Right cardiac atrium (tissue), 5 donors: ENCODE results near the gene LRP1B. TPM values are rescaled to one million over a fixed set of nuclear protein-coding genes. Genes with fewer than 3 reads are reported as not detected.
"Not testable (repeated sequence)": the region's sequence is repeated elsewhere in the genome, so short reads cannot be mapped to it uniquely, and the experiment has no call there.

Source experiments
- ATAC-seq, 2 donors: fragments of 200-7000 bp; cut with Tn5 transposase; one replicate each; pipeline versions ENCODE4 v1.8.0 to v1.9.1; 2020; ENCODE audit warnings: moderate library complexity in 2 of 2, mild to moderate bottlenecking in 1 of 2
- DNase-seq, 3 donors: peaks; one replicate each; pipeline ENCODE4 v3.0.0-alpha.2; 2020
- H3K27ac ChIP-seq: one replicate; pipeline ENCODE4 v1.5.1; 2013; ENCODE audit warnings: mild to moderate bottlenecking, low read length, control low read depth, moderate library complexity
- H3K27me3 ChIP-seq: one replicate; pipeline ENCODE4 v1.6.1; 2013; ENCODE audit not compliant: control insufficient read depth, insufficient read depth
- H3K4me1 ChIP-seq: one replicate; pipeline ENCODE4 v1.6.1; 2013; ENCODE audit warnings: low read length; ENCODE audit not compliant: control insufficient read depth, insufficient read depth
- H3K4me3 ChIP-seq: one replicate; pipeline ENCODE4 v1.5.1; 2013; ENCODE audit warnings: low read length, control low read depth
- H3K9me3 ChIP-seq: one replicate; pipeline ENCODE4 v1.6.1; 2013; ENCODE audit warnings: low read length; ENCODE audit not compliant: control insufficient read depth
- WGBS: extraction: QIAGEN DNeasy Blood & Tissue Kit; methylation state at CpG from one replicate; pipeline ENCODE4 v1.1.7; 2013; 5-methylcytosine and 5-hydroxymethylcytosine counted together
- intact Hi-C, 4 donors: fragments of 100-400 bp; cut with DNase I; formaldehyde crosslinking; loops; one replicate each; pipeline versions ENCODE4 v1.11.0 to v1.14.0; 2022 to 2023
- polyA plus RNA-seq: library from polyadenylated mRNA; stranded (reverse); fragments of 200-250 nt; gene quantifications from one replicate; pipeline ENCODE4 v1.2.3, GENCODE V29; 2013
- total RNA-seq, 4 donors: library from RNA; stranded (reverse); fragmentation: NEBNext Ultra II Directional; extraction: Animal tissue kit (Norgen Biotek cat#: 25700); gene quantifications; one replicate each; pipeline ENCODE4 v1.2.1, GENCODE V29; 2021
- donor health status: healthy with polysubstance abuse.
- donor health status: DM: no; HTN: yes; CAD: no.
- donor health status: DM: no; HTN: no; CAD: no.
- donor health status: DM: no; HTN: yes; CAD: no; lungs with severe emphysema.
- donor health status: DM: yes; HTN: yes; CAD: no.

The LRP1B gene
- total and polyA plus RNA-seq, 5 donors: 0.21 to 1.8 (median 0.34) TPM

DNA sequence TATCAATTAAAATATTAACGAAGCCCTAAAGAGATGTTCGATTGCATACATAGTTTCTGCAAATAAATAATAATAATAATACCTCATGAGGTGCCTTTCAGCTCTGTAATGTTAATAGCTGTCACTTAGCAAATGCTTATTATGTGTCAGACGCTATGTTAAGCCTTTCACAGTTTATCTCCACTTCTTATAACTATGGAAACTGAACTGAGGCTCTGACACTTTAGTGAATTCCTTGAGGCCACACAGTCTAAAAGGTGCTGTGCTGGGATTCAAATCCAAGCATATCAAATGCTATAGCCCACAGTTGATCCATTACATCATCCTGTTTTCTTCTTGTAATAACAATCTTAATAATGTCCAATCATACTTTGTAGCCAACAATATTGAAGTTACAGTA is 1779.1 kb downstream of the LRP1B start:
- Histone ChIP-seq H3K9me3 (no peaks in the 10 kb centered on the region), H3K27me3 (no peaks in the 10 kb centered on the region), H3K4me1 (no peaks in the 10 kb centered on the region), H3K27ac (no peak overlapping the region), H3K4me3 (no peak overlapping the region)
- no peak for DNase-seq
- ATAC-seq: no peak
- WGBS: 65% methylated on average over 3 of the region's 3 CpGs
- intact Hi-C loops: no loop called here

DNA sequence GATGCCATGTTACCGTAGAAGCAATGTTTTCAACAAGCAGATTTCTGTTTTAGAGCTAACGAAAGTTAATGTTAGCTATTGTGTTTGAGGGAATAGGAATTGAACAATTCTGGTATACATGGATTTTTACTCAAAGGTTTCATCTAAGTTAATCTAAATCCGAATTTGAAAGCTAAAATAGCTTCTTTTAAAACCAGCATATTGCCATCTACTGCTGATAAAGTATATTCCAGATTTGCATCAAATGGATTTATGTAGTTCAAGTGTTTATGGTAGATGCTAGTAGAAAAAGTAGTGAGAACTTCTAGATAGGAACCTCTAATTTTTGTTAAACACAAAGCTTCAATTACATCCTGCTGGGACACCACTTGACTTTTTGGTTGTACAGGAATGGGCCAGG is 1781.1 kb downstream of the LRP1B start:
- Histone ChIP-seq H3K4me1 (no peaks in the 10 kb centered on the region), H3K27ac (no peak overlapping the region), H3K27me3 (no peaks in the 10 kb centered on the region), H3K4me3 (no peak overlapping the region), H3K9me3 (no peaks in the 10 kb centered on the region)
- DNase-seq (no peak), ATAC-seq (no peak)
- WGBS: 69% methylated on average over 3 of the region's 3 CpGs
- intact Hi-C loops: no loop called here

DNA sequence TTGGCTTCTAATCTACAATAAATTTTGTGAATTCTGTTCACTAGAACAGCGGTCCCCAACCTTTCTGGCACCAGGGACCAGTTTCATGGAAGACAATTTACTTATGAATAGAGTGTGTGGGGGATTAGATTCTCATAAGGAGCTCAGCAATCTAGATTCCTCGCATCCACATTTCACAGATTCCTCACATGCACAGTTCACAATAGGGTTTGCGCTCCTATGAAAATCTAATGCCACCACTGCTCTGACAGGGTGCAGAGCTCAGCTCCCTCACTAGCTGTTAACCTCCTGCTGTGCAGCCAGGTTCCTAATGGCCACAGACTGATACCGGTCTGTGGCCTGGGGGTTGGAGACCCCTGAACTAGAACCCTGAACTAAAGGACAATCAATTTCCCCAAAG is 1782.0 kb downstream of the LRP1B start:
- intact Hi-C loops: no loop called here
- 68% methylated on average over 4 of the region's 4 CpGs for WGBS
- no peak overlapping the region for H3K27ac ChIP-seq
- H3K4me1 ChIP-seq: no peaks in the 10 kb centered on the region
- H3K4me3 ChIP-seq: no peak overlapping the region
- no peaks in the 10 kb centered on the region for H3K27me3 ChIP-seq
- H3K9me3 ChIP-seq: no peaks in the 10 kb centered on the region
- no peak for ATAC-seq
- DNase-seq: no peak

DNA sequence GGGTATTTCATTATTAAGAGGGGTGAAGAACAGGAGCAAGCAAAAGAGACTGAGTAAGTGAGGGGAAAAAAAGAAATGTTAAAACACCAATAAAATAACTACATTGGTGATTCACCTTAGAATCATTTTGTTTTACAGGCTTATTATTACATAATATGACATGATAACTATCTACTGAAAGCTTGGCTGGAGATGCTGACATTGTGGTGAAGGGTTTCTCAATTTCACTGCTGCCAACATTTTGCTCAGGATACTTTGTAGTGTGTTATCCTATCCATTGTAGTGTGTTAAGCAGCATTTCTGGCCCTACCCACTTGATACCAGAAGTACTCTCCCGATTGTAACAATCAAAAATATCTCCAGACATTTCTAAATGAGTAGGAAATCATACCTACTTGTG is 1786.0 kb downstream of the LRP1B start:
- H3K27me3 ChIP-seq: no peaks in the 10 kb centered on the region
- 37% methylated on average over 1 of the region's 1 CpG for WGBS
- H3K4me1 ChIP-seq: no peaks in the 10 kb centered on the region
- DNase-seq: no peak
- no peak for ATAC-seq
- H3K4me3 ChIP-seq: no peak overlapping the region
- H3K27ac ChIP-seq: no peak overlapping the region
- intact Hi-C loops: no loop called here
- no peaks in the 10 kb centered on the region for H3K9me3 ChIP-seq

DNA sequence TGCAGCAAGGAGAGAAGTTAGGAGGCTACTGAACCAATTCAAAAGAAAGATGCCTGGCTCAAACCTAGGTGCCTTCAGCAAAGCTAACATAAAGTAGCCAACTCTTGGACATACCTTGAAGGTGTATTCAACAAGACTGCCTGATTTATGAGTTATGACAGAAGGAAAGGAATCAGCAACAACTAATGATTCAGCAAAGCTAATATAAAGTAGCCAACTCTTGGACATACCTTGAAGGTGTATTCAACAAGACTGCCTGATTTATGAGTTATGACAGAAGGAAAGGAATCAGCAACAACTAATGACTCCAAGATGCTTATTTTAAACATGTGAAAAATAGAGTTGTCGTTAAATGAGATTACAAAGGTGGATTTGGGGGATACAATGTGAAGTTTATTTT is 1786.5 kb downstream of the LRP1B start:
- H3K27ac ChIP-seq, ATAC-seq, H3K4me1 ChIP-seq, intact Hi-C loops, H3K9me3 ChIP-seq, H3K4me3 ChIP-seq, H3K27me3 ChIP-seq, DNase-seq: not testable (repeated sequence)
- 87% methylated on average over 1 of the region's 1 CpG for WGBS

DNA sequence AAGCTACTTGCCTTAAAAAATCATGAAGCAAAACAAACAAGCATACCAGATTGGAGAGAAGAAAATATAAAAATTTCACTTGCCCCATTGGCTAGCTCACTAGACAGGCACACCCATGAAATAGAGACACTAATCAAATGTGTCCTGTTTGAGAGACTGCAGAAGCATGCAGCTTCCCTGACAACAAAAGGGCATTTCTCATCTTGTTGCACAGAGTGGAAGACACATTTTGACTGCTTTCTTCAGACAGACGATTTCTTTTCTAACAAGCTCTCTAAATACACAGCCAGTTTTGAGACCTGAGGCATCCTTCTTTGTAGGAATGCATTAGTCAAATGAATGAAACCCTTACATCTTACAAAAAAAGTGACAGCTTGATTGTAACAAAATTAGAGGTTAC is 1792.0 kb downstream of the LRP1B start:
- no peaks in the 10 kb centered on the region for H3K4me1 ChIP-seq
- no peaks in the 10 kb centered on the region for H3K9me3 ChIP-seq
- ATAC-seq (no peak), DNase-seq (no peak)
- intact Hi-C loops: no loop called here
- no peak overlapping the region for H3K27ac ChIP-seq
- H3K4me3 ChIP-seq: no peak overlapping the region
- WGBS: 30% methylated on average over 1 of the region's 1 CpG
- no peaks in the 10 kb centered on the region for H3K27me3 ChIP-seq

DNA sequence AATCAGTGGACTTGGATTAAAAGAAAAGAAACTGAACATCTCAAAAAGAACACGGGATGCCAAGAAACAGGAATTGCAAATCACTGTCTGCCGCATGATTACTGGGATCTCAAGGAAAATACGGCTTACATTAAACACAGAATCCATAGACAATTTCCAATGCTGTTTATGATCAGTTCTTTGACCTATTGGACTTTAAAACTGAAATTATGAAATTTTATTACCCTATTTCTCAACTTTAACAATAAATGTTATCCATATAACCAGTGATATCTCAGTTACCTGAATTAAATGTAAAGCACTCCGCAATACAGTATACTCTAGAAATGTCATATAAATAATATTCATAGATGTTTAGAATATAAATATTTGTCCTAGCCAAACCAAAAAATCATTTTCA is 1793.8 kb downstream of the LRP1B start:
- Histone ChIP-seq H3K27ac (no peak overlapping the region), H3K27me3 (no peaks in the 10 kb centered on the region), H3K9me3 (no peaks in the 10 kb centered on the region), H3K4me1 (no peaks in the 10 kb centered on the region), H3K4me3 (no peak overlapping the region)
- no peak for ATAC-seq
- intact Hi-C loops: no loop called here
- 89% methylated on average over 4 of the region's 4 CpGs for WGBS
- DNase-seq: no peak

DNA sequence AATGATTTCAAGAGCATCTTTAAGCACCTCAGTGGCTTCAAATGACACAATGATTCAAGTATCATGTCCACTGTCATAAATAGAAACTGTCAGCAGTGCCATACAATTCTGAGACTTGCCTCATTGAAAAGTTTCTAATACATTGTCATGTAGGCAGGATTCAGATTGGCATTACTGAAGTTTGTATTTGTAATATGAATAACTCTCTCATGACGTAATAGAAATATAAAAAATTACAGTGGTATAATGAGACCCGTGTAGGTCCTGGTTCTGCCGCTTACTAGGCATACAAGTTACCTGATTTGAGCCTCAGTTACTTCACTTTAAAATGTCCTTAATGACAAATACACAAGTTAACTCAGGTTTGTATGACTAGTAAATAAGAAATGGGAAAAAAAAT is 1814.5 kb downstream of the LRP1B start:
- H3K9me3 ChIP-seq: no peaks in the 10 kb centered on the region
- intact Hi-C loops: no loop called here
- 87% methylated on average over 3 of the region's 3 CpGs for WGBS
- H3K4me3 ChIP-seq: no peak overlapping the region
- no peaks in the 10 kb centered on the region for H3K27me3 ChIP-seq
- no peak for DNase-seq
- no peaks in the 10 kb centered on the region for H3K4me1 ChIP-seq
- ATAC-seq: no peak
- no peak overlapping the region for H3K27ac ChIP-seq

DNA sequence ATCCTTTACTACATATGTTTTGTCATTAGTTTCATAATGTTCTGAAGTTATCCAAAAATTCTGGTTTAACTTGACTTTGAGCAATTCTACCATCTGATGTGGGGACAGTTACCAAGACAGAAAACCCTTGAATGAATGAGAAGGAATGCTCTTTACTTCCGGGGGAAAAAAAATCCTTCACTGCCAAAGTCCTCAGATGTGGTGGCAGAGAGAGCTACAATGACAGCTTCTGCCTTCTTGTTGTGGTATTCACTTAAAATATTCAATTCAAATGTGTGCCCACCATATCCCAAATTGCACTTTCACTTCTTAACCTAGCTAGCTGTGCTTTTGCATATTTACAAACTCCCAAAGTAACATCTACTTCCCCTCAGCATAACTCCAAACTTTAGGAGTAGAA is 1818.9 kb downstream of the LRP1B start:
- Histone ChIP-seq H3K4me3 (no peak overlapping the region), H3K4me1 (no peaks in the 10 kb centered on the region), H3K27ac (no peak overlapping the region), H3K9me3 (no peaks in the 10 kb centered on the region), H3K27me3 (no peaks in the 10 kb centered on the region)
- ATAC-seq (no peak), DNase-seq (no peak)
- intact Hi-C loops: no loop called here
- 49% methylated on average over 1 of the region's 1 CpG for WGBS

DNA sequence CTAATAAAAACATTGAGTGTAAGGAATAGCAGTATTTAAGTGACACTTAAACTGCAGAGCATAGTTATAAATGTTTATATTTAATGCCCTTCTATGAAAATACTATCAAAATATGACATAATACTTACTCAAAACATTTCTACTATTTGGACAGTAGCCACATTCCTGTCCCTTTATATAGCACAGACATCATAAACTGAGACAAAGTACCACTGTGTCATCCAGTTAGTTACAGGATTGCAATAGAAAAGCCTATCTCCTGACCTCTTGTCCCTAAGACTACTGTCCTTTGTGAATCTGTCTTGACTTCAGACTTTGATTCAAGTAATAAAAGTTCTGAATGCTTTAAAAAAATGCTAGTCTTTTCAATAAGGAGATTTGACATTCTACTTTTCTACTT is 1822.1 kb downstream of the LRP1B start:
- intact Hi-C loops: no loop called here
- H3K9me3 ChIP-seq: no peaks in the 10 kb centered on the region
- no peak overlapping the region for H3K4me3 ChIP-seq
- ATAC-seq: no peak
- no peaks in the 10 kb centered on the region for H3K27me3 ChIP-seq
- no peaks in the 10 kb centered on the region for H3K4me1 ChIP-seq
- no peak for DNase-seq
- H3K27ac ChIP-seq: no peak overlapping the region

DNA sequence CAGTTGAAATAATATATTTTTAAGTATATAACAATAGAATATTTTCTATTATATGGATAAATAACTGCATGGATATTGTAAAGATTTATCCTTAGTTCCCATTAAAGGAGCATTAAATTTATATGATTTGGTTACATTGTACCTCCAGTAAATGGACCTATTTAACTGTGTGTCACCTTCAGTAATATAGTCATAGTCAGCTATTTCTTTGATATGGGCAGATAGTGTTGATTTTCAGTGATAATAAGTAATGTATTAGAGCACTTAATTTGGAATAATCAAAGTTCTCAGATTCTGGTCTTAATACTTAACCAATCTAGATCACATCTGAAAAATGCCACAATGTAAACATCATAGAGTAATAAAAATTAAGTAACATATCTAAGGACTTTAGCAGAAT is 1823.3 kb downstream of the LRP1B start:
- intact Hi-C loops: no loop called here
- H3K27ac ChIP-seq: no peak overlapping the region
- H3K4me1 ChIP-seq: no peaks in the 10 kb centered on the region
- ATAC-seq (no peak), DNase-seq (no peak)
- no peaks in the 10 kb centered on the region for H3K27me3 ChIP-seq
- no peaks in the 10 kb centered on the region for H3K9me3 ChIP-seq
- H3K4me3 ChIP-seq: no peak overlapping the region

DNA sequence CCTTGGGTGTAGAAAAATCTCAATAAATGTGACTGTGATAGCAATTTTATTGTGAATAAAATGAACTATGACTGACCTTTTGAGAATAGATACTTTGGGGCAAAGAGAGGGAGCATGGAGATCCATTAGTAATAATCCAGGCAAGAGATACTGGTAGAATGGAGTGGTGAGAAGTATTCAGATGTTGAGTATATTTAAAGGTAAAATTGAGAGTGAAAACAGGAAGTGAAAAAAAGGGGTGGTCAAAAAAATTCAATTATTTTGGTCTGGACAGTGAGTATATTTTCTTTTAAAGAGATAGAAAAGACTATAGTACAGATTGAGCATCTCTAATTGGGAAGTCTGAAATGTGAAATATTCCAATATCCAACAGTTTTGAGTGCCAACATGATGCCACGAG is 1835.0 kb downstream of the LRP1B start:
- no peak for DNase-seq
- no peak overlapping the region for H3K4me3 ChIP-seq
- no peaks in the 10 kb centered on the region for H3K4me1 ChIP-seq
- no peaks in the 10 kb centered on the region for H3K27me3 ChIP-seq
- no peak overlapping the region for H3K27ac ChIP-seq
- intact Hi-C loops: no loop called here
- 79% methylated on average over 1 of the region's 1 CpG for WGBS
- no peak for ATAC-seq
- no peaks in the 10 kb centered on the region for H3K9me3 ChIP-seq
